Right ventricle myocardium superior (tissue), 1 donor: ENCODE data around the gene SLC38A10. TPM values are rescaled to one million over a fixed set of nuclear protein-coding genes. Genes with fewer than 3 reads are reported as not detected.
"Not testable (repeated sequence)": the region's sequence is repeated elsewhere in the genome, so short reads cannot be mapped to it uniquely, and the experiment has no call there.

Experiments used
- ATAC-seq: fragments of 200-7000 bp; cut with Tn5 transposase; one replicate; pipeline ENCODE4 v1.9.1; 2020; ENCODE audit warnings: mild to moderate bottlenecking; ENCODE audit not compliant: poor library complexity
- DNase-seq: peaks from one replicate; pipeline ENCODE4 v3.0.0-alpha.2; 2020
- intact Hi-C: fragments of 100-400 bp; cut with DNase I; formaldehyde crosslinking; loops from one replicate; pipeline ENCODE4 v1.11.2; 2022
- total RNA-seq: library from RNA; stranded (reverse); fragmentation: NEBNext Ultra II Directional; extraction: Animal tissue kit (Norgen Biotek cat#: 25700); gene quantifications from one replicate; pipeline ENCODE4 v1.2.1, GENCODE V29; 2021
- donor health status: DM: no; HTN: yes; CAD: no; lungs with severe emphysema.

SLC38A10 gene
- total RNA-seq, 1 donor from 2014 or later: 41.3 TPM

DNA sequence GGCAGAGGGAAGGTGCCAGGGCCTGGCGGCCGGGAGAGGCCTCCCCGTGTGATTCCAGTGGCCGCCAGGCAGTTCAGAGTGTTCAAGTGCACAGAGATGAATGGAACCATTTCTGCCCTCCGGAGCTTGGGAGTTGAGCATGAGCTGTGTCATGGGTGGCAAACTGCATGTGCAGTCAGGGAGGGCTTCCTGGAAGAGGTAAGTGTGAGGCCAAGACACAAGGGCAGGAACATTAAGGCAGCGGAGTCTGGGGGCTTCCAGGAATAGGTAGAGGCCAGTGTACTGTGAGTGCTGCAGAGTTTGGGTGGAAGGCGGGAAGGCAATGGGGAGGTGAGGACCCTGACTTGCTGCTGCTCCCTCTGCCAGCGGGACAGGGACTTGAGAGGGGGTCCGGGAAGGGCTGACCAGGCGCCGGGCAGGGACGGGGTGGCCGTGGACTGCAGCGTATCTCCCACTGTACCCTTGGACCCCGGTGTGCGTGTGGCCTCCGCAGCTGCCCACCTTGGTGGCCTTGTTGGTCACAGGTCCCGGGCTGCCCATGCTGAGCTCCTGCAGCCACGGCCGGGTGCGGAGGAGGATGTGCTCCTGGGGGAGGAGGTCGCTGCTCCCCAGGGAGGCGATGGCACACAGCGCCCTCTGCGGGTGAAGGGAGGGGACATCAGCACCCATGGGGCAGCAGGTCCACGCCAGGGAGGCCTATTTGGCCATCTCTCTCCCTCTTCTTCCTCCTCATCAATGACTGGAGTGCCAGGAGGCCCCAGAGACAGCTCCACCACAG is 64.9 kb downstream of the SLC38A10 start:
- intact Hi-C loops: no loop called here
- no peak for ATAC-seq
- DNase-seq: peak; percentile 36

DNA sequence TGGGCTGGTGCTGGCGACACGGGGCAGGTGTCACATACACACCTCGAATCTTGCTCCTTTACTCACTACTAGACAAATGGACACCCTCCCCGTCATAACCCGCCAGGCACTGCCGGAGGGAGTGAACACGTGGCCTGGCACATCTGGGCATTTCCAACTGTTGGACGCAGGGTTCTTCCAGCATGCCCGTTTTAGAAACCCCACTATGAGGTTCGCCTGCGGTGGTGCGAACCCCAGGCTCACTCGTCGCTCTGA is 65.5 kb downstream of the SLC38A10 start:
- ATAC-seq (no peak), DNase-seq (no peak)
- intact Hi-C loops: no loop called here

DNA sequence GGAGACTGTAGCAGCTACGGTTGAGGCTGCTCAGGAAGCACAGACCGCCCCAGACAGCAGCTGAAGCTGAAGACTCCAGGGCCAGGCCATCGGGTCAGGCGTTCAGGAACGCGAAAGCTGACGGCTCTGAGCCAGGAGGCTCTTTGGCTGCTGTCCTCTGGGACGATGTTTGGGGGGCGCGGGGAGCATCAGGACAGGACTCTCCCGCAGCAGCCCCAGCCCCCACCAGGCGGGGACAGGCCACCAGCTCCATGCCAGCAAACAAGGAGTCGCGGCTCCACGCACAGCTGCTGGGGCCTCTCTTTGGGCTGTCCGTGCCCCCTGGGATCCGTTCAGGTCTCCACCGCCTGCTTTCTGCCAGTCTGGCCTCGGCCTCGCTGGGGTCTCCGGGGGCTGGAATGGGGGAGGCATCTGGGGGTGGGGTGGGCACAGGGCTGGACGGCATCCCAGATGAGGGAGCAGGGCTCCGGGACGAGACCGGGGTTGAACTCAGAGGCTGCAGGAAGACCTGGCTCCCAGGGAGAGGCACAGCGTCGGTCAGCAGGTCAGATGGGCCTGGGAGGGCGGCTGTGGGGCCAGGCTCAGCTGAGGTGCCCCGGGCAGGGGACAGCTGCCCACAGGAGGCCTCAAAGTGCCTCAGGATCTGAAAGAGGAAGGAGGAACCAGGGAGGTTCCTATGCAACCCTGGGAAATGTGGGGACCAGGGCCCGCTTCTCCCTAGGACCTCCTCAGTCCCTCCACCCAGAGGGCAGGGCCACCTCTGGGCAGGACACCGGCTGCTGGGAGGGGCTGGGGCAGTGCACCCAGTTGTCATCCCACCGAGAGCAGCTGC is 66.1 kb downstream of the SLC38A10 start:
- ATAC-seq (peak; percentile 5), DNase-seq (peak; percentile 43)
- intact Hi-C loops: no loop called here

DNA sequence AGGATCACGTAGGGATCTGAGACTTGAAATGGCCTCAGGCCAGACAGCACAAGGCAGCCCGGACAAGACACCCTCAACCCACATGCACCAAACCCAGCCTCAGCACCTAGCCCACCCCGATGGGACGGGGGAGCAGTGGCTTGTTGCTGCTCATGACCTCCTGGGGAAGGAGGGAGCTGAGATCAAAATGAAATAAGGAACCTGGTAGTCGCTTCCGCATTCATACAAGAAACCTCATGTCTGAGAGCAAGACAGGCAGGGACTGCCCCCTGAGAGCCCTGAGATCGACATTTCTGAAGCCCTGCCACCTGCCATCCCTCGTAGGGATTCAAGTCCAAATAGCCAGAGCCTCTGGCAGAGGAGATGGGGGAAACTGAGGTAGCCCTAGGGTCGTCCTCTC is 66.7 kb downstream of the SLC38A10 start:
- intact Hi-C loops: no loop called here
- DNase-seq (peak; percentile 34), ATAC-seq (peak; percentile 7)

DNA sequence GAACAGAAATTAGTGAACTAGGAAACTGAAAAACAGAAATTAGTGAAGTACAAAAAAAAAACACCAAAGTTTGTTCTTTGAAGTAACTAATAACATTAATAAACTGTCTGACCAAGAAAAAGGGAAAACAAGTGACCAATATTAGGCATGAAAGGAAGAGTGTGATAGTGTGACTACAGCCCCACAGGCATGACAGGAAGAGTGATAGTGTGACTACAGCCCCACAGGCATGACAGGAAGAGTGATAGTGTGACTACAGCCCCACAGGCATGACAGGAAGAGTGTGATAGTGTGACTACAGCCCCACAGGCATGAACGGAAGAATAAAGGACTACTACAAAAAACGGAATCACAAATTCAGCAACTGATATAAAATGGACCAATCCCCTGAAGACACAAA is 67.5 kb downstream of the SLC38A10 start:
- DNase-seq, intact Hi-C loops, ATAC-seq: not testable (repeated sequence)

DNA sequence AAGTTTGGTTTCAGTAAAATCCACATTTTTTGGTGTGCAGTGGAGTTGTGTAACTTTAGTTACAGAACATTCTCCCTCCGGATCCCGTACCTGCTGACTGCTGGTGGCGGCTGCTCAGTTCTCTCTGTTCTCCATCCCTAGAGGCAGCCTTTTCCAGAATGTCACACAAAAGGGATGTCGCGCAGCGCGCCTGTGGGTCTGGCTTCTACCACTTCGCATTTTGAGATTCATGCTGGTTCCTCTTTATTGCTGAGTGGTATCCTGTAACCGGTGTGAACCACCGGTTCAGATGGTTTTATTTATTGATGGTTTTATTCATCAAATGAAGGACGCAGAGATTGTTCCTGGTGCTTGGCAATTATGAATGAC is 71.4 kb downstream of the SLC38A10 start:
- DNase-seq: no peak
- intact Hi-C loops: no loop called here

DNA sequence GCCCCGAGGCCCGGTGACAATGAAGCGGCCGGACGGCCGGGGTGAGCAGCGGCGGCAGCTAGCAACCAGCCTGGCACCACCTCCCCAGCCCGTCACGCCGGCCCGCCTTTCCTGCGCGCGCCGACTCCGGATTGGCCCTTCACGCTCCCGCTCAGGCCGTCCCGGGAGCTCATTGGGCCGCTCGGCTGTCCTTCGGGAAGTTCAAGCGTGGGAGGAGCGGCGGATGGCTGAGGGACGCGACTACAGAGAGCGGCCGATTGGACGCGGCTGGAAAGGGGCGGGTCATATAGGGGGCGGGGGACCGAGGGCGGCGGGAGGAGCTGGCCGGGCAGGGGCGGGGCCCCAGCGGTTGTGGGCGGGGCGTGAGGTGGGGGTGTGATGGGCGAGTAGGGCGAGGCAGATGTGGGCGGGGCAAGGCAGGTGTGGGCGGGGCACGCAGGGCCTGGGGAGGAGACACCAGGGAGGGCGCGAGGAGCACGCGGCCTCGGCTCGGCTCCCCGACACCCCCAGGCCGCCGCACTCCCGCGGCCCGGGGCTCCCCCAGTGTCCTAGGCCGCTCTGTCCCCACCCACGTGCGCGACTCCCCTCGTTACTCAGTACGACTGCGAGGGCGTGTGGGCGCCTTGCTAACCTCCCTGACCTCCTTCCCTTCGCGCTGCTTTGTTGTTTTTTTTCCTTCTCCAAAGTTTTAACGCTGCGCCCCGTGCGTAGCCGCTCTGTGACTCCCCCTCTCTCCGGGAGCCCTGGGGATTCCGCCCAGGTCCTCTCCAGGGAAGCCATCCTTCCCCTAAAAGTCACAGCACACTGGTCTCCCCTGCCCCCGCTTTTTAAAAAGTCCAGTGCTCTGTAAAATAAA is 72.0 kb downstream of the SLC38A10 start, which contains the start of gene CEP131:
TSS of gene CEP131 (minus strand) at position 60 of the 856 bp plus-strand sequence. CDS start 2,909 bp downstream, outside the sequence.
- peak; percentile 98 for ATAC-seq
- peak; percentile 100 for DNase-seq
- intact Hi-C loops: no loop called here

More for the DNA sequence above, 71.4 kb downstream of the SLC38A10 start:
- no peak for ATAC-seq

DNA sequence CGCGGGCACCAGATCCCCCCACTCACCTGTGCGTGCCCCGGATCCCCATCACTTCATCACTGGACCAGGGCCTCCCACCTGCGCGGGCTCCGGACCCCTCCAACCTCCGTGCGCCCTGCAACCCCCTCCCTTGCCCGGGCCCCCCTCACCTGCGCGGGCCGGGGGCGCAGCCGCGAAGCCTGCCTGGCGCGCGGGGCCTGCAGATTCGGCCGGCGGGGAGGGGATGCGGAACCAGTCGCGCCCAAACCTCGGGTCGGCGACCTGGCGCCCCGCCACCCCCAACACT is 72.5 kb downstream of the SLC38A10 start:
- peak; percentile 2 for ATAC-seq

DNA sequence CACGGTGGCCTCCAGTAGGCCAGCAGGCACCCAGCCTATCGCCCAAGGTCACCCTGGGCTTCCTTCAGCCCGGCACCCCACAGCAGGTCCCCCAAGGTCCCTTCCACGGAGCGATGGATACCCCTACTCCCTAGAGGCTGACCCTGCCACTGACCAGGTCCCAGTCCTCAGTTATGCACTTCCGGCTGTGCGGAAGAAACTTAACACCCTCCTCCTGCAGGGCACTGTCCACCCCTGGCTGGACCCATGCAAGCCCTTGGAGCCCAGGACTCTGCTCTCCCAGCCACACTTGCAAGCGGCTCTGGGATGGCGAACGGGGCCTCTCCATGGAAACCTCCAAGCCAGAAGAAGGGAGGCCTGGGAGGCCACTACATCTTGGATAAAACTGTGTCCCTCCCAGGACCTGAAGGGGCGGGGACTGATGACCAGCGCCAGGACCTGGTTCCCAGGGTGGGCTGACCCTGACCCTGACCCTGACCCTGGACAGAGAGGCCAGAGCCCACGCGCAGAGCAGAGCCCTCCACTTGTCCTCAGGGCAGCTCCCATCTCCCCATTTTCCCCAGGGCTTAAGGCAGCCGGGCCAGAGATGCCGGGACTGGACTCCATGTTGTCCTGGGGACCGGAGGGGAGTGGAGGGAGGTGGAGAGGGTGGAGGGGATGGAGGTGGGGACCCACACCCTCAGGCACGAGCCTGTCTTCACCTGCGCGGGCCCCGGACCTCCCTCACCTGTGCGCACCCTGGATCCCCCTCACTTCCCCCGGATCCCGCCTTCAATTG is 73.1 kb downstream of the SLC38A10 start:
- ATAC-seq (no peak), DNase-seq (peak; percentile 41)
- intact Hi-C loops: no loop called here

More for the DNA sequence above, 72.5 kb downstream of the SLC38A10 start:
- no peak for DNase-seq
- intact Hi-C loops: no loop called here

DNA sequence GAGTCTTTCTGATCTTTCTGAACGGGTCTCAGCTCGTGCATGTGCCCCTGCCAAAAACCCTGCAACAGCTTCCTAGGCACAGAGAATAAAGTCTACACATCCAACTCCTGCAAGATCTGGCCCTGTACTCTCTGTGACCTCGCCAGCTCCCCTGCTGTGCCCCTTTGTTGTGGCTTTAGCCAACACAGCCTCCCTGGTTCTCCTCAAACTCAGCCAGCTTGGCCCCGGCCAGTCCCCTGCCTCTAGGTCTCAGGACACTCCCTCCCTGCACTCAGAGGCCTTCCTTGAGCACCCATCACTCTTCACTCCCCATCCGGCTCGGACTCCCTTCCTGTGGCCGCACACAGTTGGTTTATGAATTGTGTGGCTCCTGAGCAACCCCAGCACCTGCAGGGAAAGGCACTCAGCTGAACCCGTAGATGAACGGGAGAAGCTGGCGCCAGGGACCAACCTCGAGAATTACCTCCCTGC is 73.7 kb downstream of the SLC38A10 start:
- no peak for ATAC-seq
- intact Hi-C loops: no loop called here
- DNase-seq: peak; percentile 42

DNA sequence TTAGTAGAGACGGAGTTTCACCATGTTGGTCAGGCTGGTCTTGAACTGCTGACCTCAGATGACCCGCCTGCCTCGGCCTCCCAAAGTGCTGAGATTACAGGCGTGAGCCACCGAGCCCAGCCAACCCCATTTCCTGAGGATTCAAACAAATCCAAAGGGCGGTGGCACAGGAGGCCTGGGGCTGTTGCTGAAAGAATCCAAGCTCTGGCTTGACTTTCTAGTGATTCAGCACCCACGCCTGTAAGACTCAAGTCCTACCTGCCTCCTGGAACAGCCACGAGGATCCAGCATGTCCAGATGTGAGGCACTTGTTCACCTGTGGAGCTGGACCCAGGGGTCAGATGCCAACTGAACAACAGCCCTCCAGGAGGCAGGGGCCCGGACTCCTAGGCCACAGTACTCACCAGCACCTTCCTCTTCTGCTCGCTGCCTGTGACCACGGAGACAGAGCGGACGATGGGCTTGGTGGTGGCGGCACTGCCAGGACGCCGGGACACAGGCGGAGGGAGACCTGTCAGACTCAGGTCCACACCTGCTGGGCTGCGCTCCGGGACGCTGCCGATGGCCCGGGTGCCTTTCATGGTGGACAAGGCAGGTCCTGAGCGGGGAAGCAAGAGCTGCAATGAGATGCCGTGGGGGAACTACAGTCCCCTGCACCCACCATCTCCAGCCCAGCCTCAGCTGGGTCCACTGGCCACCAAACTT is 75.5 kb downstream of the SLC38A10 start:
- no peak for ATAC-seq
- peak; percentile 31 for DNase-seq
- intact Hi-C loops: no loop called here

DNA sequence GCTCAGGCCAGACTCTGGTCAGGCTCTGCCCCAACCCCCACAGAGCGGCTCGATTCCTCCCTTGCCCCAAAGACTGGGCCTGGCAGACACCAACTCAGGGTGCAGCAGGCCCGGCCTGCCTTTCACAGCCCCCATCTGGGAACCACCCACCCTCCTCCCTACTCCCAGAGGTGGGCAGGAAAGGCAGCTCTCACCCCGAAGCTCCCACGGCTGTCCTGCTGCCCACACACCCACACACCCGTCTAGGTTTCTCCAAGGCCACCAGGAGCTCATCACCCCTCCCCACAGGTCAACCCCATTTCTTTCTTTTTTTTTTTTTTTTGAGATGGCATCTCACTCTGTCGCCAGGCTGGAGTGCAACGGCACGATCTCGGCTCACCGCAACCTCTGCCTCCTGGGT is 76.1 kb downstream of the SLC38A10 start:
- peak; percentile 29 for DNase-seq
- intact Hi-C loops: no loop called here
- no peak for ATAC-seq

DNA sequence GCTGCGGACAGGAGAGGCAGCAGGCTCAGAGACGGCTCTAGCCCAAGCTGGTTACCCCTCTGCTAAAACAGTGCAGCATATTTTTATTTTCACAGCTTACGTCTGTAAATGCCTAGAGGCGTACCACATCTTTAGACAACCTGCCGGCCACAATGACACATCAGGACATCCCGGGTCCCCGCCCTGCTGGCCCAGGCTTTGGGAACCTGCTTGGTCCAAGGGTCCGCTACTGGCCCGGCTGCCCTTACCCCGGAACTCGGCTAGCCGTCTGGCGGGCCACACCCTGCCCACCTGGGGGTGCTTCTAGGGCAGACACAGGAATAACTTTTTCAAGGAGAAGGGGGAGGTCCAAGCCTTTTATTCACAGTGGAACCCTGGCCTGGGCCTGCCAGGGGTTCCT is 76.6 kb downstream of the SLC38A10 start:
- ATAC-seq: no peak
- intact Hi-C loops: no loop called here
- DNase-seq: peak; percentile 6

DNA sequence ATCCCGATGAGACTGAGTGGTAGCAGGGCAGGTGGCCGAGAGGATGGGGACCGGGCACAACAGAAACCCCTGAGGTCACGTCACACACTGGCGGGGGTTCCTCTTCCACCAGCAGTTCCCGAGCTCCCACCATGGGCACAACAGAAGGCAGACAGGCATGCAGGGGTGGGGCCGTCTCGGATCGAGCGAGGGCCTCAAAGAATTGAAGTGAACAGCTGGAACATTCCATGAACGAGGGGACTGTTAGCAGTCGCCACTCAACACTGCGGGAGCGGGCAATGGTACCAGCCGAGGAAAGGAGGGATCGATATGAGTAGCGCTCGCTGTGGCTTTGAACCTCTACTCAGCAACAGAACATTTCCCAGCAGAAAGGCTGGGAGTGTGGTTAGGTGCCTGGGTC is 77.6 kb downstream of the SLC38A10 start:
- intact Hi-C loops: no loop called here

DNA sequence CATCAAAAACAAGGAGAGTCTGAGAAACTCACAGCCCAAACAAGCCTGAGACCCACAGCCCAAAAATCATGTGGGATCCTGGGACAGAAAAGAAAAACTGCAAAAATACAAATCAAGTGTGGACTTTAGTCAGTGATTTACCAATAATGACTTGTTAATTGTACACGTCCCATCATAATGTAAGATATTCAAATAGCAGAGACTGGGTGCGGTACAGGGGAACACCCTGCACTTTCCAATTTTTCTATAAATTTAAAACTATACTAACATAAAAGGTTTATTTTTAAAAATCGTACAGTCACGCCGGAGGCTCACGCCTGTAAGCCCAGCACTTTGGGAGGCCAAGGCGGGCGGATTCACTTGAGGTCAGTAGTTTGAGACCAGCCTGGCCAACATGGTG is 81.1 kb downstream of the SLC38A10 start:
- intact Hi-C loops: no loop called here
- DNase-seq: peak; percentile 19
- ATAC-seq: no peak

More for the DNA sequence above, 77.6 kb downstream of the SLC38A10 start:
- DNase-seq: no peak
- ATAC-seq: no peak

DNA sequence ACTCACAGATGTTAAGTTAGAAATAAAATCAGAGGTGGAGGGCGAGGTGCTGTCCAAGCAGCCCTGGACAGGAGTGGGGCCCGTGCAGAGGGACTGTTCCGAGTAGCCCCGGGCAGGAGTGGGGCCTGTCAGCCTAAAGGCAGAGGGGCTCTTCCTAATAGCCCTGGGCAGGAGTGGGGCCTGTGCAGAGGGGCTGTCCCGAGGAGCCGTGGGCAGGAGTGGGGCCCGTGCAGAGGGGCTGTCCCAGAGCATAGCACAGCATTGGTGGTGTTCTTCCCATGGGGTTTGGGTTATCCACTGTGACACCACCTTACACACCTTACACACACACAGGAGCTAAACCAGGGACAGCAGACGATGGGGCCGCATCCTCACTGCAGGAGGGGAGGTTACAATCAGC is 82.7 kb downstream of the SLC38A10 start:
- ATAC-seq (no peak), DNase-seq (no peak)
- intact Hi-C loops: no loop called here

DNA sequence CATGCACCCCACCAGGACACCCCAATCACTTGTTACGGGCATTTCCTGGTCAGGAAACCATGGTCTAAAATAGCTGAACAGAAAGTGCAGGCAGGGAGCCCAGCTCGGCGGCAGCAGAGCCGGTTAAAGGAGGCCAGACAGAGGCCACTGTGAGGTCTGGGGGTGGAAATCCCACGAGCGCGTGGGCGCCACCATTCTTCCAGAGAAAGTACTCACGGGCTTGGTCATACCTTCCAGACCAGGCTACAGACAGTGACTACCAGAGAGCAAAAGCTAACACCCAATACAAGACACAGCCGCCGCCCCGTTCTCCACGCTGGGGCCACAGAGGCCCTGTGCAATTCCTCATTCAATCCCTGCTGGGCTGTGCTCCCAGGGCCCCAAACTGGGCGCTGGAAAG is 84.2 kb downstream of the SLC38A10 start:
- ATAC-seq (no peak), DNase-seq (no peak)
- intact Hi-C loops: no loop called here

DNA sequence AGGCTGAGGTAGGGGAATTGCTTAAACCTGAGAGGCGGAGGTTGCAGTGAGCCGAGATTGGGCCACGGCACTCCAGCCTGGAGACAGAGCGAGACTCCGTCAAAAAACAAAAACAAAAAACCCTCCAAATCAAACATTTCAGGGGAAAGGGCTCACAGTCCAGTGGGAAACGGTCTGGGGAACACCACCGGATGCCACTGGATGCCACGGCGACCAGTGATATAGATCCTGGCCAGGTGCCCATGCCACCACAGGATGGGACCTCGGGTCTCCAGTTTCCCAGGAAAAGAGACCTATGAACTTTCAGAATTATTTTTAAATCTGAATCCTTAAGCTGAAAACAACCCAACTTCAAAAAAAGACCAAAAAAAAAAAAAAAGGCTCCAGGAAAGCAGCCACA is 84.6 kb downstream of the SLC38A10 start:
- intact Hi-C loops: no loop called here
- no peak for ATAC-seq
- DNase-seq: no peak
